ENCODE measurements around the gene C9orf153.
"Not testable (repeated sequence)": the region's sequence is repeated elsewhere in the genome, so short reads cannot be mapped to it uniquely, and the experiment has no call there.

The C9orf153 gene

DNA sequence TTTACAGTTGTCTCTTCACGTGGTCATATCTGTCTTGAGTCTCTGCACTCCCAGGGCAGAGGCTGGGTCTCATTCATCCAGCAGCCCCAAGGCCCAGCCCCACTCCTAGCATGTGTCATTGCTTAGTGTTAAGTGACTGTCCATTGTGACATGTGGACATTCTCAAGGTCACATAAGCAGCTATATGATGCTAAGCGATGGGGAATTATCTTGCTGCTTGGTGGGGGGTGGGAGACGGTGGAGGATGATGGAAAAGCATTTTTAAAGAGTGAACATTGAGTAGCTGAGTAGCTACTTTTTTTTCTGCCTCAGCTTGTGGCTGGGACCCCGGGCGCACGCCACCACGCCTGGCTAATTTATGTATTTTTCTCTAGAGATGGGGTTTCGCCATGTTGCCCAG is at the start of gene C9orf153:
TSS of gene C9orf153 (minus strand) at position 101 of the 400 bp plus-strand sequence. CDS start 30,054 bp downstream, outside the sequence.
- peaks cover 24% of the 10 kb centered on the region for H3K36me3 Mint-ChIP-seq (ENCODE audit: low read depth)
- H3K9me3 Mint-ChIP-seq = no peaks in the 10 kb centered on the region
- no peak within 1 kb of the TSS for H3K4me3 Mint-ChIP-seq
- no peaks in the 10 kb centered on the region for H3K4me1 Mint-ChIP-seq (ENCODE audit: low read depth)
- no peaks in the 10 kb centered on the region for H3K27me3 Mint-ChIP-seq
- no peak within 1 kb of the TSS for H3K27ac Mint-ChIP-seq
- intact Hi-C loops (cut with micrococcal nuclease) = no loop called here

DNA sequence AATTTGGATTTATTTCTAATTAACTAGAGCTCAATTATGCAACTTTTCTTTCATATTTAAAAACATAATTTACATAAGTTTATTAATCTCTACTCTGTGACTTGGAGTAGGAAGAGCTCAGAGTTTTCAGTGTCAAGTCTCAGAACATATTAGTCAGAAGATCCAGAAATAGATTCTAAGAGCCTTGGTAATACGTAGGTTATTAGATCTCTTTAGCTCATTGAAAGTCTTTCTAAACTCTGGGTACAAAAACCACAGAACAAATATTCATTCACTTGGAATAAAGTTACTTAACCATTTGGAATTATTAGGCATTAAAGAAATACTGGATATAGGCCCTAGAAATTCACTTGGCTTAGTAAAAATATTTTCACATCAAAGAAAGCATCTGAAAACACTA is 49.2 kb upstream of the C9orf153 start:
- Mint-ChIP-seq H3K9me3 (no peaks in the 10 kb centered on the region), H3K36me3 (ENCODE audit: low read depth) (peaks cover 98% of the 10 kb centered on the region)

DNA sequence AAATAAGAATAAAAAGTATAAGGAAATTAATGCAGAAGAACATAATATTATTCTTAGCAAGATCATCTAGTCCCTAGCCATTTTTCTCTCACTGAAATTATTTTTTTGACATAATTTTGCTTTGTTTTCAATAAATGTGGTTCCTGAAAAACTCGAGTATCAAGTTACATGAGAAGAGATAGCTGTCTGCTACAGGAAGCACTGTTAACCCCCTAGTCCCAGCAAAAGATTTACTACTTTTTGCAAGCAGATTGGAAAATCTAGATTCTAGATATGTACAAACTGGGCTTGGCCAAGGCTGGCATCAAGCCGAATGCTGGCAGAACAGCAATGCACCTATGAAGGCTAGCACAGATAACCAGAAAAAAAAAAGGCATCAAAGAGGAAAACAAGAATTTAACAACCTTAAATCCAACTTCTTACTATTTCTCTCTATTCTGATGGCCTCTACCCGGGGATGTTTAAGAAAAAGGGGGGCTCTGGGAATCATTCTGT is 44.8 kb upstream of the C9orf153 start:
- intact Hi-C loops (cut with micrococcal nuclease) = no loop called here
- peaks cover 94% of the 10 kb centered on the region for H3K36me3 Mint-ChIP-seq (ENCODE audit: low read depth)

More for the DNA sequence above, 49.2 kb upstream of the C9orf153 start:
- no peak overlapping the region for H3K27ac Mint-ChIP-seq
- no peak overlapping the region for H3K4me3 Mint-ChIP-seq
- H3K4me1 Mint-ChIP-seq (ENCODE audit: low read depth) = peaks cover 6% of the 10 kb centered on the region
- intact Hi-C loops (cut with micrococcal nuclease) = no loop called here
- no peaks in the 10 kb centered on the region for H3K27me3 Mint-ChIP-seq

DNA sequence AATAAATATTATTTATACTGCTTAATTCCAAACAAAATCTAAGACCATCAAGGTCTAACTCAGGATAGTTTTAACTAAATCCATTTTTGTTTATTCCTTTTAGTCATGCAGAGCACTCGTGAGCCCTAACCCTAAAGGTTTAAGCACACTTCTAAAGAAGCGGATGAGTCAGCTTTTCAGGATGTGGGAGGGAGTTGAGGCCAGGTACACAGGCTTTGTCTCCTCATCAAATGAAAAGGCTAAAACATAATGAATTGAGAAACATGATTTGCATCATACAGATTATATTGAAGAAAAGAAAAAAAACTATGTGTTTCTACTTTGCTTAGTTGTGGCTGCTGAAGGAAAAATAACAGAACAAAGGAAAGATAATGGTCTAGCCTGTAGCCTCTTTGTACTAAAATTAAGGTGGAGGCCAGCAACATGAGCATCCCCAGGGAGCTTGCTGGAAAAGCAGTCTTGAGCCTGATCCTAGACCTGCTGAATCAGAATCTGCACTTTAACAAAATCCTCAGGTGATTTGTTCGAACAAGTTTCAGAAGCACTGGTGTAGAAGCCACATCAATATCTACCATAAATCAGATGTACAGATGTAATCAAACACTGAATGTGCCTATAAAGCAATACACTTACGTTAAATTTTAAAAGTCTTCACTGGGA is 44.0 kb upstream of the C9orf153 start:
- Mint-ChIP-seq H3K36me3 (ENCODE audit: low read depth) (peaks cover 96% of the 10 kb centered on the region), H3K27me3 (no peaks in the 10 kb centered on the region), H3K9me3 (no peaks in the 10 kb centered on the region), H3K27ac (no peak overlapping the region), H3K4me1 (ENCODE audit: low read depth) (peaks cover 7% of the 10 kb centered on the region), H3K4me3 (no peak overlapping the region)
- intact Hi-C loops (cut with micrococcal nuclease) = no loop called here

More for the DNA sequence above, 44.8 kb upstream of the C9orf153 start:
- no peak overlapping the region for H3K4me3 Mint-ChIP-seq
- H3K27ac Mint-ChIP-seq = no peak overlapping the region
- H3K9me3 Mint-ChIP-seq = no peaks in the 10 kb centered on the region
- peaks cover 7% of the 10 kb centered on the region for H3K4me1 Mint-ChIP-seq (ENCODE audit: low read depth)
- no peaks in the 10 kb centered on the region for H3K27me3 Mint-ChIP-seq

DNA sequence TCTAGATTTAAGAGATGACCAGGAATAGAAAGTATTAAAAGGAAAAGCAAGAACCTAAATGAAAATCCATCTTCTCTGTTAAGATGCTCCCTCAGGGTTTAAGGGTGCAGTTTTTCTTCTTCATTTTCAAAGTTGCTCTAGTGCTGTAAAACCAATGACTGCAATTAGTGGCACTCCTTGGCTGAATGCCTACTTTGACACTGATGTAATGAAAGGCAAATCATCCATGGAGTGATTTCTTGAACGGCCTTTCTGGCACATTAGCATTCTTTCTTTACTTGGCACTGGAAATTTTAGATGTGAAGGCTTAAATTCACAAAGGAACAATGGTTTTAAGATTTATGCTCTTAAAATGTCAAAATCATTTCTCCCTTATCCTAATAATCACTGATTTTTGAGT is 42.2 kb upstream of the C9orf153 start:
- H3K27me3 Mint-ChIP-seq = no peaks in the 10 kb centered on the region
- peaks cover 7% of the 10 kb centered on the region for H3K4me1 Mint-ChIP-seq (ENCODE audit: low read depth)
- H3K9me3 Mint-ChIP-seq = no peaks in the 10 kb centered on the region
- H3K36me3 Mint-ChIP-seq (ENCODE audit: low read depth) = peaks cover 96% of the 10 kb centered on the region
- intact Hi-C loops (cut with micrococcal nuclease) = no loop called here
- H3K27ac Mint-ChIP-seq = no peak overlapping the region
- H3K4me3 Mint-ChIP-seq = no peak overlapping the region

DNA sequence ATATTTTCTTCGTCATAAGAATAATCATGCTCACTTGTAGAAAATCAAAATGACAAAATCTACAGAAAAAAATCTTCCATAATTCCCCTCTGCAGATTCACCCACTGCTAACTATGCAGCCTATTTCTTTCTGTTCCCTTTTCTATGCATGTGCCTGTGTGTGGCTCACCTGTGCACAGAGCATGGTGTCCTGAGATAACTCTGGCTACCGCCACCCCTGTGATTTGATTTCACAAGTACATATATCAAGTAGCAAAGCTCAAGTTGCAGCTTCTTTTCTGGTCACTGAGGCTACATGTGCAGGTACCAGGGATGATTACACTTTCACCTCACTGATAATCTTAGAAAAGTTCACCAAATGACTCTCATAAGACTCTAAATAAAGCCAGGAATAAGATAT is 41.2 kb upstream of the C9orf153 start:
- H3K4me3 Mint-ChIP-seq = no peak overlapping the region
- H3K27me3 Mint-ChIP-seq = no peaks in the 10 kb centered on the region
- H3K36me3 Mint-ChIP-seq (ENCODE audit: low read depth) = peaks cover 96% of the 10 kb centered on the region
- no peak overlapping the region for H3K27ac Mint-ChIP-seq
- intact Hi-C loops (cut with micrococcal nuclease) = no loop called here
- H3K4me1 Mint-ChIP-seq (ENCODE audit: low read depth) = peaks cover 7% of the 10 kb centered on the region
- no peaks in the 10 kb centered on the region for H3K9me3 Mint-ChIP-seq

DNA sequence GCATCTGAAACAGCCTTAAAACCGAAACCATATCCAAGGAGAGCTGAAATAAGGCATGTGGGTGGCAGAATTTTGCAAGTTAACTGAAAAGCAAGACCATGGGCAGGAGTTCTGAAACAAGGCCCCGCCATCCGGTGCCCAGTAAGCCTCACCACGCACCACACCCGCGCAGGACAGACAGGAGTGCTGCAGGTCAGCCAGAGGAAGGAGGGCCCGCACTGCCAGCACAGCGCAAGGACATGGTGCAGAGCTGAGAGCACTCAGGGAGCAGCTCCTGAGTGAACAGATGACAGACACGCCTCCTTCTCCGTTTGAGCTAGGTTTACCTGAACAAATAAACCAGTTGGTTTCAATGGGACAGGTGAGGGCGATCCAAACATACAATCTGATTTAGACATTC is 39.4 kb upstream of the C9orf153 start:
- no peak overlapping the region for H3K4me3 Mint-ChIP-seq
- no peaks in the 10 kb centered on the region for H3K9me3 Mint-ChIP-seq

DNA sequence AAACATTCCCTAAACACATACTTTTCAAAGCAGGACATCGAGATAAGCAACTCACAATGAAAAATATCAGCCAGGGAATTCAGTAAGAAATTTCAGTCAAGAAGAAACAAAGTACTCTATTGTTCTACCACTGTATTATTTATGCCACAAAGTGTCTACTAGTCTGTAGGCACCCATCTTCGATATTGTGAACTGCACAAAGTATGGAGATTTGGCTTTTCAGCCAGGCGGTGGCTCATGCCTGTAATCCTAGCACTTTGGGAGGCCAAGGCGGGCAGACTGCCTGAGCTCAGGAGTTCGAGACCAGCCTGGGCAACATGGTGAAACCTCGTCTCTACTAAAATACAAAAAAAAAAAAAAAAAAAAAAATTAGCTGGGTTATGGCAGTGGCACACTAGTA is 30.9 kb upstream of the C9orf153 start:
- H3K27me3 Mint-ChIP-seq, H3K27ac Mint-ChIP-seq: not testable (repeated sequence)

More for the DNA sequence above, 39.4 kb upstream of the C9orf153 start:
- H3K27me3 Mint-ChIP-seq = no peaks in the 10 kb centered on the region
- H3K4me1 Mint-ChIP-seq (ENCODE audit: low read depth) = peaks cover 6% of the 10 kb centered on the region
- intact Hi-C loops (cut with micrococcal nuclease) = loop anchor here (5.0 kb wide), 1 partner anchor 33 kb away; no protein-coding TSS in a partner anchor
- H3K27ac Mint-ChIP-seq = peak overlapping the region; percentile 22
- peaks cover 91% of the 10 kb centered on the region for H3K36me3 Mint-ChIP-seq (ENCODE audit: low read depth)

DNA sequence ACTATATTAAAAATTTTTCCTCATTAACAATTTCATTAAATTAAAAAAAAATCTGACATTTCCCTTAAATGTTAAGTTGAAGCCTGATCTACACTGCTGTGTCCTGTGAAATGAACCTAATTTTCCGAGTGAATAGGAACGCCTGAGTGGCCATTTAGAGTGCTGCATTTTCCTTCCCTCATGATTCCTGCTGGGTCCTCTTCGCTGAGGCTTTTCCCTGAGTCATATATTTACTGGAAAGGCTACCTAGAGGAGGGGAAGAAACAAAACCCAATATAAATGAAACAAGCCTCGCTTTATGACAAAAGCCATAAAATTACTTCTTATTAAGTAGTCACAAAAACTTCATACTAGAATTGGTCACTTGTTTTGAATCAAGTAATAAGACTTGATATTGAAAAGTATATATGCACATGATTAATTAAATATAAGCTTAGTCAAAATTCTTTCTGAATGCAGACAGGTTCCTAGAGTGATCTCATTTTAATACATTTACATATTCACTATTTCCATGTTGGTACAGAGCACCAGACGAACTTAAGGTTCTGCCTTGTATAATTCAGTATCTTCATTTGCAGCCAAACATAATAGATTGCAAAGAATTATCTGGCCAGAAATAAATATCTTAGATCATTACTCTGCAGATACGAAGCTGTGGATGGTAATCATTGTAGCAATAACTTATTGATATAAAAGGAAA is 29.2 kb upstream of the C9orf153 start:
- intact Hi-C loops (cut with micrococcal nuclease) = loop anchor here (5.0 kb wide), 1 partner anchor 346 kb away; the partner anchor contains the start of gene NAA35
- Mint-ChIP-seq H3K4me1 (ENCODE audit: low read depth) (peaks cover 26% of the 10 kb centered on the region), H3K27ac (no peak overlapping the region), H3K9me3 (no peaks in the 10 kb centered on the region), H3K27me3 (no peaks in the 10 kb centered on the region), H3K4me3 (no peak overlapping the region), H3K36me3 (ENCODE audit: low read depth) (peaks cover 64% of the 10 kb centered on the region)

More for the DNA sequence above, 30.9 kb upstream of the C9orf153 start:
- intact Hi-C loops (cut with micrococcal nuclease); H3K4me3 Mint-ChIP-seq; H3K9me3 Mint-ChIP-seq: not testable (repeated sequence)
- H3K4me1 Mint-ChIP-seq (ENCODE audit: low read depth) = peaks cover 19% of the 10 kb centered on the region
- H3K36me3 Mint-ChIP-seq (ENCODE audit: low read depth) = peaks cover 75% of the 10 kb centered on the region

DNA sequence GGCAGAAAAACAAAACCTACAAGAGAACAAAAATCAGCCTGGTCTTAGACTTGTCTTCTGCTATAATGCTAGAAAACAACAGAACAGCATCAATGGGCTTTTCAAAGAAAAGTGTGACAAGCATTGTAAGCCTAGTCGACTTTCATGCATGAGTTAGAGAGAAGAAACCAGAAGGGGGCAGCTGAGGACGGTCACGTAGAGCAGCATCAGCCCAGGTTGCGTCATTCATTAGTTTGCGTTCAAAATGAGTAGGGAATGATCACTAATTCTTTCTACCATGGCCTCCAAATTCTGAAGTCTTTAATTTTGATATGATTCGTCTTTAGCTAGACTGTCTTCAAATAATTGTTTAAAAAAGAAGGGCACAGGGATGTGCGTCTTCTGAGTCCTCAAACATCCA is 27.6 kb upstream of the C9orf153 start:
- intact Hi-C loops (cut with micrococcal nuclease) = loop anchor here (5.0 kb wide), 1 partner anchor 345 kb away; the partner anchor contains the start of gene NAA35
- Mint-ChIP-seq H3K36me3 (ENCODE audit: low read depth) (peaks cover 59% of the 10 kb centered on the region), H3K9me3 (no peaks in the 10 kb centered on the region), H3K27me3 (peaks cover 3% of the 10 kb centered on the region), H3K4me3 (no peak overlapping the region), H3K27ac (no peak overlapping the region), H3K4me1 (ENCODE audit: low read depth) (peaks cover 36% of the 10 kb centered on the region)

DNA sequence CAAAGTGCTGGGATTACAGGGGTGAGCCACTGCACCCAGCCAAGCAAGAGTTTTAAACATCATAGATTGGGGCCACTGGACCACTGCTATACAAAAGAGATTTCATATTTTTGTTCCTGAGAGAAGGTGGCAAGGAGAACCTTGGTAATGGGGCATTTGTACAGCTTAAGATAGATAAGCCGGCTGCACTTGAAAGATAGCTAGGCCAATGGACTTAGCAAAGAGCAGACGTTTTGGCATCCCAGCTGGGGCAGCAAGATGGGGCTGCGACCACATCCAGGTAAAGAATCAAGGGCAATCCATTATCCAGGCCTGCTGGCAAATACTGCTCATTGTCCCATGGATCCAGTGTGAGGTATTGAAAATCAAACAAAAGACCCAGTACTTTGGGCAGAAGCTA is 26.8 kb upstream of the C9orf153 start:
- no peak overlapping the region for H3K27ac Mint-ChIP-seq
- intact Hi-C loops (cut with micrococcal nuclease) = loop anchor here (5.0 kb wide), 1 partner anchor 344 kb away; the partner anchor contains the start of gene NAA35
- H3K4me1 Mint-ChIP-seq (ENCODE audit: low read depth) = peaks cover 39% of the 10 kb centered on the region
- H3K4me3 Mint-ChIP-seq = no peak overlapping the region
- H3K9me3 Mint-ChIP-seq = no peaks in the 10 kb centered on the region
- H3K27me3 Mint-ChIP-seq = peaks cover 3% of the 10 kb centered on the region
- H3K36me3 Mint-ChIP-seq (ENCODE audit: low read depth) = peaks cover 55% of the 10 kb centered on the region

DNA sequence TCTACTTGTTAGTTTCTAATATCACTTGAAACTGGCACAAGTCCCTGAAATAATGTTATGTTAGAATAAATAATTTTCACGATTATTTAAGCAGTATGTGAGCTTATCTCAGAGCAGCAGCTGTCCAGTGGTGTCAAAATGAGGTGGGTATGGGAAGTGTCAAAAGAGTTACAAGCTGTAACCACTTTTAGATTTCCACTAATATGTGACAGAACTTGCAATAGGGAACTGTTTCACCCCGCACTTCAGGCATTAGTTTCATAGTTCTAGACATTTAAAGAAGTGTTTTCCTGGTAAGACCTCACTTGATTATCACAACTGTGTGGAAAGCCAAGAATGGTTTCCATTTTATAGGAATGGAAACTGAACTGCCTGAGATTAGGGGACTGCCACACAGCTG is 25.8 kb upstream of the C9orf153 start:
- H3K4me3 Mint-ChIP-seq = no peak overlapping the region
- H3K36me3 Mint-ChIP-seq (ENCODE audit: low read depth) = peaks cover 46% of the 10 kb centered on the region
- H3K9me3 Mint-ChIP-seq = no peaks in the 10 kb centered on the region
- intact Hi-C loops (cut with micrococcal nuclease) = loop anchor here (5.0 kb wide), 1 partner anchor 343 kb away; the partner anchor contains the start of gene NAA35
- H3K4me1 Mint-ChIP-seq (ENCODE audit: low read depth) = peaks cover 47% of the 10 kb centered on the region
- H3K27me3 Mint-ChIP-seq = peaks cover 3% of the 10 kb centered on the region
- H3K27ac Mint-ChIP-seq = no peak overlapping the region

DNA sequence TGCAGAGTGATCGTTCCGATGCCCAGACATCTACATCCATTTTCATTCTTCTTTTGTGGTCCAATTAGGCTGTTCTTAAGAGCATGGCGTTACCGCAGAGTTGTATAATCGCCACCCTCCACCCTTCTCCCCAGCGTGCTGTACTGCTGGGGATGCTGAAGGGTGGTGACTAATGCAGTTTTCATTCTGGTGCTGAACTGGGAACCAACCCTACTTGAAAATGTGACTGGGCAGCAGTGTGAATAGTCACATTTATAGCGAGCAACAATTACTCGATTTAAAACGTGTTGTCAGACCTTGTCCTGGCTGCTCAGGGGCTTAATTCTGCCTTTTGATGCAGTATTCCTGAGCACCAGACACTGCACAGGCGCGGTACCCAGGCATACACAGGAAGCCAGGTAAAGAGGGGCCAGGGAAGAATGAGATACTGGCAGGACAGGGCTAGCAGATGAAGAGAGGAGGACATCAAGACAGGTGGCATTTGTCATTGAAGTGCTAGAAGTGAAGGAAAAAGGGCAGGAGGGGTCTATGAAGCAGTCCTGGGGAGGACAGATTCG is 23.6 kb upstream of the C9orf153 start:
- intact Hi-C loops (cut with micrococcal nuclease) = loop anchor here (5.0 kb wide), 1 partner anchor 541 kb away; the partner anchor contains the start of gene AGTPBP1

More for the DNA sequence above, 23.6 kb upstream of the C9orf153 start:
- Mint-ChIP-seq H3K4me1 (ENCODE audit: low read depth) (peaks cover 61% of the 10 kb centered on the region), H3K9me3 (no peaks in the 10 kb centered on the region), H3K27me3 (peaks cover 3% of the 10 kb centered on the region), H3K27ac (peak overlapping the region; percentile 91), H3K36me3 (ENCODE audit: low read depth) (peaks cover 41% of the 10 kb centered on the region), H3K4me3 (peak overlapping the region; percentile 92)
